GM10847 (cell line): Measurements from ENCODE around the gene COL6A1.

Source experiments
- POLR2A ChIP-seq: IDR thresholded peaks from 2 replicates; pipeline ENCODE4 v1.6.1; 2011; ENCODE audit not compliant: insufficient read length; ENCODE audit errors: extremely low read depth

Gene COL6A1

DNA sequence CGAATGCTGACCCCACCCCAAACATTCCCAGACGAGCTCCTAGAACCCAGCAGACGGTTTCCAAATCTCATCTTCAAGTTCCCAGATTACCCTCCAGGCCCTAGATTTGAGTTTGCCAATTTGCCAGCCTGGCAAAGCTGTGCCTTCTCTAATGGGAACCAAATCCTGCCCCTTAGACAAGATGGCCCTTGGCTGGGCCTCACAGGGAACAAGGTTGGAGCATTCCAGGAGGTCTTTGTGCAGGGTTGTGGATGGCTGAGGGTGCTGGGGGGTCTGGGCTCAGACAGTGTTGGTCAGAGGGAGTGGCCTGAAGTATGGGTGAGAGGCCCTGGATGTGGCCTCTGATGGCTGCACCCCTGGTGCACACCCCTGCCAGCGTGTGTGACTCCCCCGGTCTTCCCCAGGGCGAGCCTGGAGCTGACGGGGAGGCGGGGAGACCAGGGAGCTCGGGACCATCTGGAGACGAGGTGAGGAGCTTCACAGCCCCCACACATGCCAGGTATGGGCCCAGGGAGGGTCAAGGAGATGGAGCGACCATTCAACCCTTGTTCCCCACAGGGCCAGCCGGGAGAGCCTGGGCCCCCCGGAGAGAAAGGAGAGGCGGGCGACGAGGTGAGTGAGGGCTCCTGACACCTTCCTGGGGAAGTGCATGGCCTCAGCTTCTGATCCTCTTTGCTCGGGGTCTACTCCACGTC is 10.2 kb downstream of the COL6A1 start:
- no peak for TF ChIP-seq POLR2A

DNA sequence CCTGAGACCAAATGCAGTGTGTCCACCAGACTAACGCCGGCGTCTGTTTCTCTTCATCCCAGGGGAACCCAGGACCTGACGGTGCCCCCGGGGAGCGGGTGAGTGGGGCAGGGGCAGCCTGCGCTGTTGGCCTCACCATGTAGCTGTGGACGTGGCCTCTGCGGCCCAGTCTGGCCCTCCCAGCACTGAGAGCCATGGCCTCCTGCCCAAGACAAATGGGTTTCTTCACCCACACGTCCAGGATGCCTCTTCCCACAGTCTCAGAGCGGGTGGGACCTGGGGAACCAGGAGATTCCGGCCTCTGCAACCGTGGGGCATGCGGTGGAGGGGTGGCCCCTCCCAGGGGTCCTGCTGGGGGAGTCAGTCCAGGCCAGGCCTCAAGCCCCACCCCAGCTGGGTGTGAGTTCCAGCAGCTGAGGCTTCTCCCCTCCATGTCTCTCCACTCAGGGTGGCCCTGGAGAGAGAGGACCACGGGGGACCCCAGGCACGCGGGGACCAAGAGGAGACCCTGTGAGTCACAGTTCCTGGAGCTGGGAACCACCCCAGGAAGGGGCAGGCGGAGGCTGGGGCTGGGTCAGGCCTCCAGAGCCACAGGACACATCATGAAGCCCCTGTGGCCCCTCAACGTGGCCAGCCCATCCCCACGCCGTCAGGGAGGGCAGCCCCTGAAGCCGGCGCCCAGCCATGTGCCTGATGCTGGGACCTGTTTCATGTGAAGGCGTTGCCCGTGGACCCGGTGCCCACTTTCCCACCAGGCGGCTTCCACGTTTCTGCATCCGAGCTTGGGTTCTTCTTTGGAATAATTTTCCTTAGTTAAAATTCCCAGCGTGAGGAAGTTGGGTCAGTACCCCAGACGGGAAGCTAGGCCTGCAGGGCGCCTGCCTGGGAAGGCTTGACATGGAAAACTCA is 11.0 kb downstream of the COL6A1 start:
- TF ChIP-seq POLR2A, result no peak

DNA sequence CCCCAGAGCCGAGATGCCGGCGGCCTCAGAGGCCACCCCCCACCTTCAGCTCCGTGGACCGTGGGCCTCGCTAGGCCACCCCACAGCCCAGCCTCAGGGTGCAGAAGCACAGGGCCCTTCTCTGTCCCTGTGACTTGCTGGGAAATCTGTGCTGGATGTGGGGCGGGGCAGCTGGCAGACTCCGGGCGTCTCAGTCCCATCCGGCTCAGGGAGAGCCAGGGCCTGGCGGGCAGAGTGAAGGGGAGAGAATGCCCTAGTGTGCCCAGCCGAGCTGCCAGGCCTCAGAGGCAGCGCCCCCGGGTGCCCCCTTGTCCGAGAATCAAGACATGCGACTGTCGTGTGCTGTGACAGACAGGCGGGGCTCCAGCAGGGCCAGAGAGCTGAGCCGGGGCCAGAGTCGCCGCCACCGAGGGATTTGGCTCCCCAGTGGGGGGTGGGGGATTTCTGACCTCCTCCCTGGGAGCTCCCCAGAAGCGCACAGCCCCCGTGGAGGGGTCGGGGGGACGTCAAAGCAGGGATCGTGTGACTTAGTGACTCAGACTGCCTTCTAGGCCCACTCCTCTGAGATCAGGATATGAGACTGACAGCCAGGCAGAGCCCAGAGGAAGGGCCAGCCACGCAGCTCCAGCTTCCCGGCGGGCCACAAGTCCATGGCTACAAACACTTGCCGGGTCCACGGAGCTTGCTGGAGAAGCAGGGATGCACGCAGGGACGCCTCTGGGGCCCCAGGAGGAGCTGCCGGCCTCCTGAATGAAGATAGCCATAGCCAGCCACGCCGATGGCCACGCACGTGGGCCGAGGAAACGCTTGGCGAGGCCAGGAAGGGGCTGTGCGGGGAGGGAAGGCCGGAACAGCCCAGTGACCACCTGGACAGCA is 11.9 kb downstream of the COL6A1 start:
- TF ChIP-seq POLR2A, result no peak

- TF ChIP-seq POLR2A, result no peak
These were observed 12.6 kb downstream of the COL6A1 start for GRCh38 chr21:45994086-45994661.

GRCh38 chr21:45994759-45995685 is 13.5 kb downstream of the COL6A1 start:
- no peak for TF ChIP-seq POLR2A

DNA sequence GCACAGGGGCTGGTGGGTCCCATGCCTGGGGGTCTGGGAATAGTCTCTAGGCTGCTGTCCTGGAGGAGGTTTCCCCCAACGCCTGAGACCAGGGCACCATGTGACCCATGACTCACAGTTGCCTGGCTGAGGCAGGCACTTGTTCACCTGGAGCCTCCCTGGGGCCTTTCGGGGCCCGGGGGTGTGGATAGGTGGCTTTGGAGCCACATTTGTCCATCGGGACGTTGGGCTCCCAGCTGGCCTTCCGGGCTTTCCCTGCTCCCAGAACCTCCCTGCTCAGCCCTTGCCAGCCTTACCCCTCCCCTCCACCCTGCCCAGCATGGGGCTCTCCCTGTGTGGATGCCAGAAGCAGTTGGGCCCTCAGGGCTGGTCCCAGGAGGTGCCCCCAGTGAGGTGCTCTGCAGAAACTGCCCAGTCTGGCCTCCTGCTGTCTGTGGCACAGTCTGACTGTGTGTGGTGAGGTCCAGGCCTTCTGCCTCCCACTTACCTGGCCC is 14.2 kb downstream of the COL6A1 start:
- no peak for TF ChIP-seq POLR2A

GRCh38 chr21:45996311-45997204 is 15.0 kb downstream of the COL6A1 start:
- TF ChIP-seq POLR2A, result no peak

DNA sequence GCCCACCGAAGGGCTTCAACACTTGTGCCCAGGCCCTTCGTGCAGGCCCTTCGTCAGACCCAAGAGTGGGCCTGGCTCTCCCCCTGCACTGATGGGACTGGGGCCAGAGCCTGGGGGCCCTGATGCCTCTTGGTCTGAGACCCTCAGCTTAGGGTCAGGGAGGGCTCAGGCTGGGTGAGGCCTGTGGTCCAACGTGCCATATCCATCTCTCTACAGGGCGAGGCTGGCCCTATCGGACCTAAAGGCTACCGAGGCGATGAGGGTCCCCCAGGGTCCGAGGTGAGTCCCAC is 15.6 kb downstream of the COL6A1 start:
- TF ChIP-seq POLR2A, result no peak

GRCh38 chr21:45997495-45998275 is 16.1 kb downstream of the COL6A1 start:
- TF ChIP-seq POLR2A, result no peak

DNA sequence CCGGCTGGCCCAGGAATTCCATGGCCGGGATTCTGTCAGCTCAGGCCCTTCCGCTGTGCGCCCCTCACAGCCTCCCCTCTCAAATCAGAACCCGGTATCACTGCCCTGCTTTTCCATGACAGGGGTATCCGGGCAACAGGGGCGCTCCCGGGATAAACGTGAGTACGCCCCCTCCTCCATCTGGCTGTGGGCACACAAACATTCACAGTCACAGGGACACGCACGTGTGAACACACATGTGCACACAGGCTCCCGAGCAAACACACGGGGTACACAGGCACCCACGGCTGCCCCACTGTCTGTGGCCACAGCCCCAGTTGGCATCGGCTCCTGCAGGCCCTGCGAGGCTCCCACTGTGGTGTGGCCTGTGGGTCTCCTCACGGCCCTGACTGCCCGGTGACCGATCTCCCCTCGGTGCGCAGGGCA is 16.7 kb downstream of the COL6A1 start:
- TF ChIP-seq POLR2A, result no peak

GRCh38 chr21:45998871-45999580 is 17.5 kb downstream of the COL6A1 start:
- no peak for TF ChIP-seq POLR2A
